Thoracic aorta (tissue), 2 donors: ENCODE results near the gene ACYP1. TPM values are rescaled to one million over a fixed set of nuclear protein-coding genes. Genes with fewer than 3 reads are reported as not detected.

ENCODE experiments used
- ATAC-seq: fragments of 150-250 bp; one replicate; pipeline ENCODE4 v1.8.0; 2017; ENCODE audit warnings: low read depth; ENCODE audit not compliant: insufficient number of reproducible peaks, low FRiP score
- DNase-seq: peaks from one replicate; pipeline ENCODE4 v3.0.0-alpha.2; 2020; ENCODE audit warnings: low spot score
- H3K27ac ChIP-seq, 2 donors: fragments of 200-600 bp; sonication (generic); 1 replicate in 1 of 2; 2 replicates in 1 of 2; pipeline ENCODE4 v1.5.1; 2016; ENCODE audit warnings: mild to moderate bottlenecking in 2 of 2, moderate library complexity in 2 of 2
- H3K27me3 ChIP-seq: fragments of 200-600 bp; sonication (generic); replicated peaks from 2 replicates; pipeline ENCODE4 v1.6.0; 2016; ENCODE audit warnings: mild to moderate bottlenecking; ENCODE audit not compliant: insufficient read depth
- H3K36me3 ChIP-seq: fragments of 200-600 bp; sonication (generic); one replicate; pipeline ENCODE4 v1.5.1; 2016
- H3K4me1 ChIP-seq, 2 donors: fragments of 200-600 bp; sonication (generic); 1 replicate in 1 of 2; 2 replicates in 1 of 2; pipeline versions ENCODE4 v1.5.1 to v1.6.0; 2016; ENCODE audit warnings: low read depth in 2 of 2, mild to moderate bottlenecking in 1 of 2; ENCODE audit not compliant: control insufficient read depth in 1 of 2
- H3K4me3 ChIP-seq: fragments of 200-600 bp; sonication (generic); 2 replicates; pipeline ENCODE4 v1.5.1; 2016; ENCODE audit warnings: mild to moderate bottlenecking
- H3K9me3 ChIP-seq: fragments of 200-600 bp; sonication (generic); 2 replicates; pipeline ENCODE4 v1.5.1; 2016
- CTCF ChIP-seq: fragments of 200-600 bp; sonication (generic); IDR thresholded peaks from one replicate; pipeline ENCODE4 v1.5.1; 2019; ENCODE audit warnings: antibody characterized with exemption
- total RNA-seq, 2 donors: library from RNA; depleted of rRNA; stranded (reverse); fragments of >200 nt; gene quantifications; one replicate each; pipeline versions ENCODE4 v1.1.0 to v1.2.3, GENCODE V29; 2016

ACYP1 gene
- total RNA-seq, 2 donors from 2014 or later = 4.9 to 6.8 TPM

- Histone ChIP-seq H3K4me1 (peaks cover 10 to 16% of the 10 kb centered on the region in 2 donors), H3K36me3 (no peaks in the 10 kb centered on the region), H3K4me3 (no peak overlapping the region), H3K27ac (no peak overlapping the region), H3K9me3 (no peaks in the 10 kb centered on the region), H3K27me3 (no peaks in the 10 kb centered on the region)
- ATAC-seq (no peak), DNase-seq (no peak)
- TF ChIP-seq CTCF = no peak
Observed at GRCh38 chr14:75054421-75054820, 9.4 kb downstream of the ACYP1 start.

GRCh38 chr14:75053396-75054291 lies 10.2 kb downstream of the ACYP1 start:
- no peaks in the 10 kb centered on the region for H3K9me3 ChIP-seq
- no peak overlapping the region for H3K27ac ChIP-seq
- ATAC-seq (no peak), DNase-seq (no peak)
- peaks cover 12 to 24% of the 10 kb centered on the region in 2 donors for H3K4me1 ChIP-seq
- no peaks in the 10 kb centered on the region for H3K27me3 ChIP-seq
- no peak overlapping the region for H3K4me3 ChIP-seq
- no peaks in the 10 kb centered on the region for H3K36me3 ChIP-seq
- no peak for TF ChIP-seq CTCF

- ATAC-seq = no peak
- no peak for DNase-seq
- no peaks in the 10 kb centered on the region for H3K9me3 ChIP-seq
- peak overlapping the region; percentile 84 for H3K4me3 ChIP-seq
- peak overlapping the region; percentile 65 to 86 for H3K27ac ChIP-seq
- H3K4me1 ChIP-seq = peaks cover 12 to 33% of the 10 kb centered on the region in 2 donors
- no peaks in the 10 kb centered on the region for H3K36me3 ChIP-seq
- no peaks in the 10 kb centered on the region for H3K27me3 ChIP-seq
- TF ChIP-seq CTCF = no peak
Observed at GRCh38 chr14:75051556-75051899, 12.3 kb downstream of the ACYP1 start.

- H3K4me3 ChIP-seq = peak within 1 kb of the TSS; percentile 84
- no peaks in the 10 kb centered on the region for H3K36me3 ChIP-seq
- peak within 1 kb of the TSS; percentile 65 to 86 for H3K27ac ChIP-seq
- no peaks in the 10 kb centered on the region for H3K27me3 ChIP-seq
- peak; percentile 58 for ATAC-seq
- H3K4me1 ChIP-seq = peaks cover 12 to 33% of the 10 kb centered on the region in 2 donors
- peak; percentile 21 for DNase-seq
- no peaks in the 10 kb centered on the region for H3K9me3 ChIP-seq
- no peak for TF ChIP-seq CTCF
Observed at GRCh38 chr14:75050852-75051555, 12.8 kb downstream of the ACYP1 start, which contains the start of gene MLH3. MLH3 (minus strand) TSS chr14:75051467; CDS start chr14:75049655, 1,812 bp downstream.

GRCh38 chr14:75049731-75050201 lies 14.1 kb downstream of the ACYP1 start:
- no peaks in the 10 kb centered on the region for H3K9me3 ChIP-seq
- peaks cover 12 to 37% of the 10 kb centered on the region in 2 donors for H3K4me1 ChIP-seq
- ATAC-seq = peak; percentile 34
- no peaks in the 10 kb centered on the region for H3K27me3 ChIP-seq
- H3K4me3 ChIP-seq = peak overlapping the region; percentile 84
- no peaks in the 10 kb centered on the region for H3K36me3 ChIP-seq
- no peak for DNase-seq
- no peak for TF ChIP-seq CTCF
- peak overlapping the region; percentile 33 to 65 for H3K27ac ChIP-seq
